Breast epithelium (tissue), 3 donors: ENCODE data around the gene CRB2.

Experiments
- CTCF ChIP-seq, 3 donors: fragments of 450-650 bp; IDR thresholded peaks; one replicate each; pipeline ENCODE4 v1.5.1; 2016 to 2017; ENCODE audit warnings: antibody characterized with exemption in 3 of 3, mild to moderate bottlenecking in 3 of 3, moderate library complexity in 3 of 3
- POLR2A ChIP-seq: fragments of 450-650 bp; IDR thresholded peaks from one replicate; pipeline ENCODE4 v1.6.1; 2016; ENCODE audit warnings: antibody characterized with exemption, mild to moderate bottlenecking, moderate library complexity
- POLR2AphosphoS5 ChIP-seq, 3 donors: sonication (generic); formaldehyde crosslinking; IDR thresholded peaks; one replicate each; pipeline ENCODE4 v1.6.1; 2017; ENCODE audit warnings: antibody characterized with exemption in 3 of 3

GRCh38 chr9:123312306-123312877 lies 43.6 kb upstream of the CRB2 start:
- TF ChIP-seq CTCF (IDR thresholded peaks at IDR 0.05) (no peak), POLR2AphosphoS5 (IDR thresholded peaks at IDR 0.05) (no peak), POLR2A (no peak)
